ENCODE measurements around the gene RPS3A.
"Not testable (repeated sequence)": the region's sequence is repeated elsewhere in the genome, so short reads cannot be mapped to it uniquely, and the experiment has no call there.

DNA sequence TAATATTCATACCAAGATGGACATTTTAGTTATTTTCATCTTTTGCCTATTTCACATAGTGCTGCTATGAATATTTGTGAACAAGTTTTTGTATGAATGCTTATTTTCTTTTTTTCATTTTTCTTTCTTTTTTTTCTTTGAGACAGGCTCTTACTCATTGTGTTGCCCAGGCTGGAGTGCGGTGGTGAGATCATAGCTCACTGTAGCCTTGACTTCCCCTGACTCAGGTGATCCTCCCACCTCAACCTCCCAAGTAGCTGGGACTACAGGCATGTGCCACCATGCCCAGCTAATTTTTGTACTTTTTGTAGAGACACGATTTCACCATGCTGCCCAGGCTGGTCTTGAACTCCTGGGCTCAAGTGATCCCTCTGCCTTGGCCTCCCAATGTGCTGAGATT, 21.4 kb upstream of the RPS3A start:
- TF ChIP-seq ZNF70 (CRISPR knock-in tag; IDR thresholded peaks at IDR 0.05); ZC3H10 (CRISPR knock-in tag; IDR thresholded peaks at IDR 0.05); ARNTL (CRISPR knock-in tag; IDR thresholded peaks at IDR 0.05; ENCODE audit: borderline replicate concordance, low read depth); ZFP30 (CRISPR knock-in tag; IDR thresholded peaks at IDR 0.05); TOX (CRISPR knock-in tag; IDR thresholded peaks at IDR 0.05; ENCODE audit: borderline replicate concordance); CSDC2 (CRISPR knock-in tag; IDR thresholded peaks at IDR 0.05); ISL1 (CRISPR knock-in tag; IDR thresholded peaks at IDR 0.05); BACH2 (CRISPR knock-in tag; IDR thresholded peaks at IDR 0.05; ENCODE audit: borderline replicate concordance); TSHZ2 (CRISPR knock-in tag; IDR thresholded peaks at IDR 0.05); ZFP3 (CRISPR knock-in tag; IDR thresholded peaks at IDR 0.05): not testable (repeated sequence)
- TF ChIP-seq, protein P1, sequence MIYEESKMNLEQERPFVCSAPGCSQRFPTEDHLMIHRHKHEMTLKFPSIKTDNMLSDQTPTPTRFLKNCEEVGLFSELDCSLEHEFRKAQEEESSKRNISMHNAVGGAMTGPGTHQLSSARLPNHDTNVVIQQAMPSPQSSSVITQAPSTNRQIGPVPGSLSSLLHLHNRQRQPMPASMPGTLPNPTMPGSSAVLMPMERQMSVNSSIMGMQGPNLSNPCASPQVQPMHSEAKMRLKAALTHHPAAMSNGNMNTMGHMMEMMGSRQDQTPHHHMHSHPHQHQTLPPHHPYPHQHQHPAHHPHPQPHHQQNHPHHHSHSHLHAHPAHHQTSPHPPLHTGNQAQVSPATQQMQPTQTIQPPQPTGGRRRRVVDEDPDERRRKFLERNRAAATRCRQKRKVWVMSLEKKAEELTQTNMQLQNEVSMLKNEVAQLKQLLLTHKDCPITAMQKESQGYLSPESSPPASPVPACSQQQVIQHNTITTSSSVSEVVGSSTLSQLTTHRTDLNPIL (CRISPR knock-in tag; IDR thresholded peaks at IDR 0.05; ENCODE audit: low read depth), result not testable (repeated sequence)
